Subcutaneous abdominal adipose tissue (tissue), 5 donors: ENCODE data around the gene PPRC1.
A peak's percentile ranks its signal among the peaks of the same experiment; 100 is the strongest.

ENCODE experiments used
- H3K27ac ChIP-seq: one replicate; pipeline ENCODE4 v1.7.0; 2013; ENCODE audit warnings: low read depth, mild to moderate bottlenecking, inconsistent platforms, low read length, moderate library complexity
- H3K27me3 ChIP-seq, 5 donors: one replicate each; pipeline ENCODE4 v1.7.0; 2013; ENCODE audit warnings: low read length in 5 of 5, inconsistent platforms in 1 of 5; ENCODE audit not compliant: control insufficient read depth in 5 of 5, insufficient read depth in 4 of 5
- H3K36me3 ChIP-seq, 5 donors: one replicate each; pipeline ENCODE4 v1.7.0; 2013; ENCODE audit warnings: low read length in 5 of 5; ENCODE audit not compliant: control insufficient read depth in 5 of 5, insufficient read depth in 5 of 5
- H3K4me1 ChIP-seq, 5 donors: one replicate each; pipeline ENCODE4 v1.7.0; 2013; ENCODE audit warnings: low read length in 5 of 5, mild to moderate bottlenecking in 3 of 5, moderate library complexity in 1 of 5; ENCODE audit not compliant: control insufficient read depth in 5 of 5, insufficient read depth in 5 of 5
- H3K4me3 ChIP-seq, 5 donors: one replicate each; pipeline ENCODE4 v1.7.0; 2013; ENCODE audit warnings: low read length in 5 of 5, low read depth in 1 of 5
- H3K9ac ChIP-seq, 5 donors: one replicate each; pipeline ENCODE4 v1.7.0; 2013; ENCODE audit warnings: low read length in 5 of 5, mild to moderate bottlenecking in 4 of 5, moderate library complexity in 3 of 5
- H3K9me3 ChIP-seq, 5 donors: one replicate each; pipeline ENCODE4 v1.7.0; 2013; ENCODE audit warnings: low read length in 5 of 5; ENCODE audit not compliant: control insufficient read depth in 5 of 5
- donor health status: healthy.
- donor health status: healthy.
- donor health status: healthy.
- donor health status: healthy.
- donor health status: healthy.

PPRC1 gene

DNA sequence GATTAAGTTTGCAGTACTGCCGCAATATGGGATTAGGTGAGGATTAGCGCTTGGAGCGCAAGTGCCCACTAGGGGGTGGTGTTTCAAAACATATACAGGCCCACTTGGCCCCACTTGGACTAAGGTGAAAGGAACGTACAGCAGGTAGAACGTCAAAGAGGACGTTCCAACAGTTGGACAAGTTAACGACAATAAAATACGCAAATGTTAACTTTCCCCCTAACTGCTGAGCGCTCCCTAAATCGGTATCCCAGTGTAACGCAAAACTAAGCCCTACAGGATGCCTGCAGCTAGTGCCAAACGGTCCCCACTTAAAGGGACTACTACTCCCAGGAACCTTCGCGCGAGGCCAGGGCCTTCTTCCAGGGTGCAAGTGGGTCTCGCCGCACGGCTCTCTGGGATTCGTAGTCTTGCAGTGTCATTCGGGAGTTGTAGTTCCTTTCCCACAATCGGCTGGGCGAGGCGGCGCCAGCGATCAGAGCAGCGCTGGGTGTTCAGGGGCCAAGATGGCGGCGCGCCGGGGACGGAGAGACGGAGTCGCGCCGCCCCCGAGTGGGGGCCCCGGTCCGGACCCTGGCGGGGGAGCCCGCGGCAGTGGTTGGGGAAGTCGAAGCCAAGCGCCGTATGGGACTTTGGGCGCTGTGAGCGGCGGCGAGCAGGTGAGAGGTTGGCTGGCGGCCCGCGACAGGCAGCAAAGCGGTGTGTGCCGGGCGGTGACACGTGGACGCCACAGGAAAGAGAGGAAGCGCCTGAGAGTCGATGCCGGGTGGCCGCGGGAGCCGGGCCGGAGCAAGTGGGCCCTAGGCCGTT is at the start of gene PPRC1:
Gene PPRC1 (plus strand): TSS at position 478 of the 810 bp plus-strand sequence. CDS start 29 bp downstream, at position 507.
- peak within 1 kb of the TSS; percentile 96 for H3K27ac ChIP-seq
- peaks cover 7 to 23% (median 13%) of the 10 kb centered on the region in 5 donors for H3K4me1 ChIP-seq
- H3K27me3 ChIP-seq, result no peaks in the 10 kb centered on the region
- peaks cover 0 to 3% (median 3%) of the 10 kb centered on the region in 5 donors for H3K36me3 ChIP-seq
- H3K4me3 ChIP-seq, result peak within 1 kb of the TSS; percentile 79 to 93 (median 90)
- H3K9me3 ChIP-seq, result no peaks in the 10 kb centered on the region
- H3K9ac ChIP-seq, result peak within 1 kb of the TSS; percentile 48 to 99 (median 98)

DNA sequence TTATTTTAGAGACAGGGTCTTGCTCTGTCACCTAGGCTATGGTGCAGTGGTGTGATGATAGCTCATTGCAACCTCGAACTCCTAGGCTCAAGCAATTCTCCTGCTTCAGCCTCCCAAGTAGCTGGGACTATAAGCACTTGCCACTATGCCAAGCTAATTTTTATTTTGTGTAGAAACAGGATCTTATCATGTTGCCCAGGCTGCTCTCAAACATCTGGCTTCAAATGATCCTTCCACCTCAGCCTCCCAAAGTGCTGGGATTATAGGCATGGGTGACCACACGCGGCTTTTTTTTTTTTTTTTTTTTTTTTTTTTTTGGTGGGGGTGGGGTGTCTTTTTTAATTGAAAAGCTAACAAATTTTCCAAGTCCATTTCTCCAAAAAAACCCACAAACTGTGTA is 49.3 kb upstream of the PPRC1 start:
- no peak overlapping the region for H3K9ac ChIP-seq
- H3K27ac ChIP-seq, result no peak overlapping the region
- no peaks in the 10 kb centered on the region for H3K4me1 ChIP-seq
- H3K36me3 ChIP-seq, result no peaks in the 10 kb centered on the region
- no peaks in the 10 kb centered on the region for H3K27me3 ChIP-seq
- H3K9me3 ChIP-seq, result no peaks in the 10 kb centered on the region
- H3K4me3 ChIP-seq, result no peak overlapping the region

GRCh38 chr10:102085336-102085735 is 47.5 kb upstream of the PPRC1 start:
- Histone ChIP-seq H3K4me3 (no peak overlapping the region), H3K27ac (no peak overlapping the region), H3K36me3 (no peaks in the 10 kb centered on the region), H3K9me3 (no peaks in the 10 kb centered on the region), H3K27me3 (no peaks in the 10 kb centered on the region), H3K4me1 (no peaks in the 10 kb centered on the region), H3K9ac (no peak overlapping the region)

DNA sequence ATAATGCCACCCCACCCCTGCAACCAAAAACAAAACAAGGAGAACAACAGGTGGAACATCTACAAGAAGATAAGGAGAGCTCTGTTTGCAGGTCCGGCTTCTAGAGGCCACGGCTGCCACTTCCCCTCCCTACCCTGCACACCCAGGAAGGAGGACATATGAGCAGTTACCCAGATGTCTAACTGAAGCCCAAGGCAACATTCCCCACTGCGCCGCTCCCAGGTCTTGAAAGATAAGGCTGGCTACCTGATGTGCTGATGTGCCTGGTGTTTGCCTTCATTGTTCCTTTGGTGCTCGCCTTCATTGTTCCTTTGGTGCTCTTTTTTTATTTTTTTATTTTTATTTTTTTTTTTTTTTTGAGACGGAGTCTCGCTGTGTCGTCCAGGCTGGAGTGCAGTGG is 46.6 kb upstream of the PPRC1 start:
- Histone ChIP-seq H3K9ac (no peak overlapping the region), H3K27me3 (no peaks in the 10 kb centered on the region), H3K36me3 (no peaks in the 10 kb centered on the region), H3K27ac (no peak overlapping the region), H3K4me3 (no peak overlapping the region), H3K9me3 (no peaks in the 10 kb centered on the region), H3K4me1 (no peaks in the 10 kb centered on the region)

DNA sequence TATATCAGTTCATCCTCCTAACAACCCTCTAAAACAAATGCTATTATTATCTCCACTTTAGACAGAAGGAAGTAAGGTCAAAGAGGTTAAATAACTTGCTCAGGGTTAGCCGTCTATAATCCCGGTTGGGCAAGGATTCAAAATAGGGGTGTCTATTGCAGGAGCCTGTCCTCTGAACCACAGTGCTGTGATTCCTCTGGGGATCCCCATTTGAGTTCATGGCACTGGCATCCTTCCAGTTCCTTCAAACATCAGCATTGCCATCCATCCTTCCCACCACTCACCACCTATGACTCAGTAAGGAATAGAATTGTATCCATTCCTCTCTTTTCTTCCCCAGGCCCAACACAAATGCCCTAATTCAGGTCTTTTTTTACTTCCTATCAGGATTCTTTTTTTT is 42.1 kb upstream of the PPRC1 start:
- H3K9me3 ChIP-seq, result no peaks in the 10 kb centered on the region
- H3K4me3 ChIP-seq, result no peak overlapping the region
- H3K36me3 ChIP-seq, result no peaks in the 10 kb centered on the region
- H3K27me3 ChIP-seq, result no peaks in the 10 kb centered on the region
- H3K9ac ChIP-seq, result no peak overlapping the region
- no peak overlapping the region for H3K27ac ChIP-seq
- no peaks in the 10 kb centered on the region for H3K4me1 ChIP-seq

- H3K9me3 ChIP-seq, result no peaks in the 10 kb centered on the region
- H3K4me1 ChIP-seq, result no peaks in the 10 kb centered on the region
- H3K36me3 ChIP-seq, result no peaks in the 10 kb centered on the region
- H3K4me3 ChIP-seq, result no peak overlapping the region
- no peak overlapping the region for H3K27ac ChIP-seq
- H3K9ac ChIP-seq, result no peak overlapping the region
- H3K27me3 ChIP-seq, result no peaks in the 10 kb centered on the region
These were observed 36.4 kb upstream of the PPRC1 start for GRCh38 chr10:102096449-102096848.

- H3K4me1 ChIP-seq, result peaks cover 0 to 2% (median 0%) of the 10 kb centered on the region in 5 donors
- no peak overlapping the region for H3K4me3 ChIP-seq
- H3K27ac ChIP-seq, result no peak overlapping the region
- no peak overlapping the region for H3K9ac ChIP-seq
- no peaks in the 10 kb centered on the region for H3K9me3 ChIP-seq
- no peaks in the 10 kb centered on the region for H3K27me3 ChIP-seq
- peaks cover 0 to 2% (median 0%) of the 10 kb centered on the region in 5 donors for H3K36me3 ChIP-seq
These were observed 31.7 kb upstream of the PPRC1 start for GRCh38 chr10:102101152-102101551.

DNA sequence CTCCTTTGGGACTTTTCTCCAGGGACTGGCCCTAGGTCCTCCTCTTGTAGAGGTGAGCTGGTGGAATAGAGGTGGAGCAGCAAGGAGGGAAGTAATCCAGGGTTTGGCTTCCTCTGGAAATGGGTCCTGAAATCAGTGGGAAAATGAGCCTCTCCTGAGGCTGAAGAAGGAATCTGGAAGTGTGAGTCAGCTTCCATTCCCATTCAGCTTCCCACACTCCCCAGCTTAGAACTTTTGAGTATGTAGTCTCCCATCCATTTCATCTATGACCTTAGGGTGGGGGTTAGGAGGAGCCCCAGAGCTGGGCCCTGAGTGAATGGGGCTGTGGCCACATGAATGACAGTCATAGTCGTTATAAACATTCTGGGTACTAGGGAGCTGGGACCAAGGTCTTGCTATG is 30.4 kb upstream of the PPRC1 start:
- H3K36me3 ChIP-seq, result peaks cover 0 to 12% (median 8%) of the 10 kb centered on the region in 5 donors
- no peak overlapping the region for H3K9ac ChIP-seq
- H3K27me3 ChIP-seq, result no peaks in the 10 kb centered on the region
- H3K9me3 ChIP-seq, result no peaks in the 10 kb centered on the region
- H3K4me3 ChIP-seq, result no peak overlapping the region
- peaks cover 0 to 2% (median 0%) of the 10 kb centered on the region in 5 donors for H3K4me1 ChIP-seq
- H3K27ac ChIP-seq, result no peak overlapping the region

GRCh38 chr10:102106998-102107397 is 25.8 kb upstream of the PPRC1 start:
- Histone ChIP-seq H3K27ac (no peak overlapping the region), H3K4me1 (peaks cover 0 to 2% (median 0%) of the 10 kb centered on the region in 5 donors), H3K36me3 (peaks cover 3 to 52% (median 49%) of the 10 kb centered on the region in 5 donors), H3K9ac (no peak overlapping the region), H3K4me3 (no peak overlapping the region), H3K27me3 (no peaks in the 10 kb centered on the region), H3K9me3 (no peaks in the 10 kb centered on the region)

GRCh38 chr10:102109166-102110116 is 23.4 kb upstream of the PPRC1 start:
- Histone ChIP-seq H3K4me1 (peaks cover 5 to 24% (median 19%) of the 10 kb centered on the region in 5 donors), H3K9me3 (no peaks in the 10 kb centered on the region), H3K36me3 (peaks cover 3 to 52% (median 49%) of the 10 kb centered on the region in 5 donors), H3K9ac (peak overlapping the region in 1 of 5 donors; percentile 2), H3K4me3 (no peak overlapping the region), H3K27me3 (no peaks in the 10 kb centered on the region), H3K27ac (no peak overlapping the region)
